Measurements from ENCODE around the gene EYA3.
A peak's percentile ranks its signal among the peaks of the same experiment; 100 is the strongest.

EYA3 gene

GRCh38 chr1:27974417-27974781, 114.0 kb downstream of the EYA3 start:
- TF ChIP-seq CTCF (conservative IDR thresholded peaks at IDR 0.05; ENCODE audit: control insufficient read depth, insufficient read depth, low read depth, low read length) = no peak
- H3K4me3 ChIP-seq (ENCODE audit: control insufficient read depth, low read depth, low read length) = no peak overlapping the region
- no peak for DNase-seq (ENCODE audit: low read depth)

GRCh38 chr1:27973771-27974416, 114.5 kb downstream of the EYA3 start:
- H3K4me3 ChIP-seq (ENCODE audit: control insufficient read depth, low read depth, low read length) = no peak overlapping the region
- DNase-seq (ENCODE audit: low read depth) = no peak
- no peak for TF ChIP-seq CTCF (conservative IDR thresholded peaks at IDR 0.05; ENCODE audit: control insufficient read depth, insufficient read depth, low read depth, low read length)

GRCh38 chr1:27972141-27972540, 116.3 kb downstream of the EYA3 start:
- H3K4me3 ChIP-seq (ENCODE audit: control insufficient read depth, low read depth, low read length) = no peak overlapping the region
- no peak for DNase-seq (ENCODE audit: low read depth)
- TF ChIP-seq CTCF (conservative IDR thresholded peaks at IDR 0.05; ENCODE audit: control insufficient read depth, insufficient read depth, low read depth, low read length) = no peak

- no peak for TF ChIP-seq CTCF (conservative IDR thresholded peaks at IDR 0.05; ENCODE audit: control insufficient read depth, insufficient read depth, low read depth, low read length)
- no peak overlapping the region for H3K4me3 ChIP-seq (ENCODE audit: control insufficient read depth, low read depth, low read length)
- peak; percentile 59 for DNase-seq (ENCODE audit: low read depth)
These were observed 116.7 kb downstream of the EYA3 start for GRCh38 chr1:27971674-27972073.

- peak; percentile 89 for DNase-seq (ENCODE audit: low read depth)
- no peak overlapping the region for H3K4me3 ChIP-seq (ENCODE audit: control insufficient read depth, low read depth, low read length)
- TF ChIP-seq CTCF (conservative IDR thresholded peaks at IDR 0.05; ENCODE audit: control insufficient read depth, insufficient read depth, low read depth, low read length) = no peak
These were observed 118.0 kb downstream of the EYA3 start for GRCh38 chr1:27970401-27970800.

- no peak for TF ChIP-seq CTCF (conservative IDR thresholded peaks at IDR 0.05; ENCODE audit: control insufficient read depth, insufficient read depth, low read depth, low read length)
- peak; percentile 97 for DNase-seq (ENCODE audit: low read depth)
- H3K4me3 ChIP-seq (ENCODE audit: control insufficient read depth, low read depth, low read length) = no peak overlapping the region
These were observed 119.7 kb downstream of the EYA3 start for GRCh38 chr1:27968692-27969091.

Measured in fibroblast of mammary gland (primary cell).